BLaER1 treated with 17β-estradiol and CSF1 and Interleukin-3, amounts not matched to agents 10 nM and 100 nM (cell line): ENCODE measurements around the gene DIPK1A.

Experiments
- H3K27ac ChIP-seq, 11 experiments: shearing (Covaris generic); formaldehyde crosslinking; 2 replicates each; pipeline ENCODE4 v1.8.1; 2022
- H3K27me3 ChIP-seq, 11 experiments: shearing (Covaris generic); formaldehyde crosslinking; 2 replicates each; pipeline ENCODE4 v1.8.1; 2022
- H3K36me3 ChIP-seq, 11 experiments: shearing (Covaris generic); formaldehyde crosslinking; 2 replicates each; pipeline ENCODE4 v1.8.1; 2022
- H3K4me1 ChIP-seq, 10 experiments: shearing (Covaris generic); formaldehyde crosslinking; 2 replicates each; pipeline ENCODE4 v1.8.1; 2022
- H3K4me2 ChIP-seq, 11 experiments: shearing (Covaris generic); formaldehyde crosslinking; 2 replicates each; pipeline ENCODE4 v1.8.1; 2022
- H3K4me3 ChIP-seq, 10 experiments: shearing (Covaris generic); formaldehyde crosslinking; 2 replicates each; pipeline ENCODE4 v1.8.1; 2022
- H3K9ac ChIP-seq, 11 experiments: shearing (Covaris generic); formaldehyde crosslinking; 2 replicates each; pipeline ENCODE4 v1.8.1; 2022
- H3K9me3 ChIP-seq, 11 experiments: shearing (Covaris generic); formaldehyde crosslinking; replicated peaks in 1 of 11; 2 replicates each; pipeline ENCODE4 v1.8.1; 2022
- H4K20me1 ChIP-seq, 11 experiments: shearing (Covaris generic); formaldehyde crosslinking; 2 replicates each; pipeline ENCODE4 v1.8.1; 2022
- Cebpa-rat ChIP-seq, 11 experiments: shearing (Covaris generic); IDR thresholded peaks; 2 replicates each; pipeline ENCODE4 v1.8.1; 2022

DIPK1A gene

GRCh38 chr1:92804721-92805201 lies 156.5 kb downstream of the DIPK1A start:
- peaks cover 19 to 27% (median 21%) of the 10 kb centered on the region in 11 experiments for H3K9me3 ChIP-seq
- no peak overlapping the region for H3K27ac ChIP-seq
- H3K4me2 ChIP-seq = no peak overlapping the region
- no peak overlapping the region for H3K9ac ChIP-seq
- no peaks in the 10 kb centered on the region for H3K27me3 ChIP-seq
- no peaks in the 10 kb centered on the region for H4K20me1 ChIP-seq
- no peak overlapping the region for H3K4me3 ChIP-seq
- H3K36me3 ChIP-seq = no peaks in the 10 kb centered on the region
- no peak for TF ChIP-seq Cebpa-rat (IDR thresholded peaks at IDR 0.05)
- H3K4me1 ChIP-seq = no peaks in the 10 kb centered on the region

GRCh38 chr1:92803140-92803887 lies 157.9 kb downstream of the DIPK1A start:
- TF ChIP-seq Cebpa-rat (IDR thresholded peaks at IDR 0.05) = no peak
- H3K9me3 ChIP-seq = peaks cover 19 to 27% (median 21%) of the 10 kb centered on the region in 11 experiments
- no peaks in the 10 kb centered on the region for H3K4me1 ChIP-seq
- H3K27me3 ChIP-seq = no peaks in the 10 kb centered on the region
- H4K20me1 ChIP-seq = no peaks in the 10 kb centered on the region
- H3K4me3 ChIP-seq = no peak overlapping the region
- H3K9ac ChIP-seq = no peak overlapping the region
- H3K27ac ChIP-seq = no peak overlapping the region
- H3K4me2 ChIP-seq = no peak overlapping the region
- no peaks in the 10 kb centered on the region for H3K36me3 ChIP-seq

DNA sequence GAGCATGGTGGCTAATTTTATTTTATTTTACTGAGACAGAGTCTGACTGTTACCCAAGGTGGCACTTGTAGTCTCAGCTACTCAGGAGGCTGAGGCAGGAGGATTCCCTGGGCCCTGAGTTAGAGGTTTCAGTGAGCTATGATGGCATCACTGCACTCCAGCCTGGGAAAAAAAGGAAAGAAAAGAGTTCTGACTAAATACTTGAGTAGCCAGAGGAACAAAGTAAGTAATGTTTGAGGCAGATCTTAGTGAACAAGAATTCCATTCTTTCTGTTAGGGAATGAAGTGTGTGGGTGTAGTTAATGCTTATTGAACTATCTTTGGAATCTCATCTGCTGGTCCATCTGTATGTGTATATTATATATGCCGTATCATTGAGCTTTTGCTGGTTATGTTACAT lies 163.3 kb downstream of the DIPK1A start:
- Histone ChIP-seq H3K4me1 (peaks cover 0 to 22% (median 0%) of the 10 kb centered on the region in 10 experiments; a peak in 6 of 20 replicates), H3K27ac (no peak overlapping the region), H4K20me1 (no peaks in the 10 kb centered on the region), H3K4me3 (no peak overlapping the region), H3K9ac (no peak overlapping the region), H3K9me3 (no peaks in the 10 kb centered on the region), H3K27me3 (no peaks in the 10 kb centered on the region), H3K36me3 (no peaks in the 10 kb centered on the region), H3K4me2 (no peak overlapping the region)
- TF ChIP-seq Cebpa-rat (IDR thresholded peaks at IDR 0.05) = no peak

DNA sequence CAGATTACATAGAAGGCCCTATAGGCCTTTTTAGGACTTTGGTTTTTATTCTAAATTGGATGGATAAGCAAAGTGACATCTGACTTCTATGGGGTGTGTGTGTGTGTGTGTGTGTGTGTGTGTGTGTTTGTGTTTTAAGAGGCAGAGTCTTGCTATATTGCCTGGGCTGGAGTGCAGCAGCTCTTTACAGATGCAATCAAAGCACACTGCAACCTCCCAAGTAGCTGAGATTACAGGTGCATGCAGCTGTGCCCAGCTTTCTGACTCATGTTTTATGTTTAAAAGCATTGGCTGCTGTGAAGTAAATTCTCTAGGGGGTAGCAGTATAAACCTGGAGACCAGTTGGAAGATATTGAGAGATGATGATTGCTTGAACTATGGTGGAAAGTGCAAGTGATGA lies 164.0 kb downstream of the DIPK1A start:
- H3K9me3 ChIP-seq = no peaks in the 10 kb centered on the region
- no peak overlapping the region for H3K4me3 ChIP-seq
- H3K27ac ChIP-seq = no peak overlapping the region
- no peak overlapping the region for H3K9ac ChIP-seq
- no peak for TF ChIP-seq Cebpa-rat (IDR thresholded peaks at IDR 0.05)
- no peaks in the 10 kb centered on the region for H3K27me3 ChIP-seq
- H4K20me1 ChIP-seq = no peaks in the 10 kb centered on the region
- no peaks in the 10 kb centered on the region for H3K36me3 ChIP-seq
- H3K4me2 ChIP-seq = no peak overlapping the region
- peaks cover 0 to 26% (median 0%) of the 10 kb centered on the region in 10 experiments; a peak in 6 of 20 replicates for H3K4me1 ChIP-seq

GRCh38 chr1:92795166-92795565 lies 166.1 kb downstream of the DIPK1A start:
- Histone ChIP-seq H4K20me1 (no peaks in the 10 kb centered on the region), H3K9me3 (no peaks in the 10 kb centered on the region), H3K9ac (no peak overlapping the region), H3K4me1 (peaks cover 0 to 27% (median 0%) of the 10 kb centered on the region in 10 experiments; a peak in 6 of 20 replicates), H3K4me3 (no peak overlapping the region), H3K4me2 (peak overlapping the region in 2 of 11 experiments; percentile 42 to 57; a peak in 4 of 22 replicates), H3K36me3 (no peaks in the 10 kb centered on the region), H3K27ac (0 out of 22 replicates have a peak overlapping the region, but pooled peaks of 1 of the 11 experiments have one; percentile 8), H3K27me3 (no peaks in the 10 kb centered on the region)
- TF ChIP-seq Cebpa-rat (IDR thresholded peaks at IDR 0.05) = no peak

GRCh38 chr1:92792340-92792782 lies 168.9 kb downstream of the DIPK1A start:
- H4K20me1 ChIP-seq = no peaks in the 10 kb centered on the region
- H3K4me3 ChIP-seq = no peak overlapping the region
- H3K36me3 ChIP-seq = no peaks in the 10 kb centered on the region
- H3K4me1 ChIP-seq = peaks cover 0 to 27% (median 0%) of the 10 kb centered on the region in 10 experiments; a peak in 6 of 20 replicates
- H3K9me3 ChIP-seq = no peaks in the 10 kb centered on the region
- H3K9ac ChIP-seq = no peak overlapping the region
- no peaks in the 10 kb centered on the region for H3K27me3 ChIP-seq
- no peak for TF ChIP-seq Cebpa-rat (IDR thresholded peaks at IDR 0.05)
- H3K4me2 ChIP-seq = no peak overlapping the region
- no peak overlapping the region for H3K27ac ChIP-seq
